ENCODE measurements around the gene PLEKHG5.

- TF ChIP-seq POLR2AphosphoS5 (IDR thresholded peaks at IDR 0.05): no peak
- TF ChIP-seq CTCF (IDR thresholded peaks at IDR 0.05): no peak
- no peak for TF ChIP-seq POLR2A (IDR thresholded peaks at IDR 0.05; ENCODE audit: low read depth)
- TF ChIP-seq EP300 (IDR thresholded peaks at IDR 0.05): no peak
These were observed 13.4 kb upstream of the PLEKHG5 start for GRCh38 chr1:6504887-6505286.
